ENCODE results near the gene RTP5. TPM values are rescaled to one million over a fixed set of nuclear protein-coding genes. Genes with fewer than 3 reads are reported as not detected.

RTP5 gene
- total and polyA plus RNA-seq, 2 of the 8 experiments (the other 6 are each of a cell fraction or from before 2014, with no cell fraction given) = not detected

GRCh38 chr2:241894056-241894641 lies 24.6 kb downstream of the RTP5 start:
- 0 out of 2 replicates have a peak overlapping the region, but pooled peaks have one; percentile 29 for H2BK15ac ChIP-seq (ENCODE audit: low read length)
- 93% methylated on average over 20 of the region's 23 CpGs; no CpG with 5 or more reads in 1 of the 2 experiments for WGBS, 2 experiments (ENCODE audit: extremely low coverage in 1 of 2, insufficient coverage in 1 of 2, insufficient read length in 1 of 2, insufficient replicate concordance in 2 of 2, low coverage in 1 of 2, low lambda C conversion rate in 2 of 2, missing lambda C conversion rate in 1 of 2)
- POLR2A ChIA-PET (ENCODE audit: partially characterized antibody) = no interaction called here

More at GRCh38 chr2:241894056-241894641, 24.6 kb downstream of the RTP5 start:
- no peak overlapping the region for H2BK20ac ChIP-seq (ENCODE audit: low read length)
- H4K91ac ChIP-seq (replicated peaks; ENCODE audit: insufficient read length, low read length) = no peak overlapping the region
- DNase-seq (ENCODE audit: low read depth in 1 of 2, low spot score in 2 of 2) = no peak
- H3K4me3 ChIP-seq (ENCODE audit: extremely low read depth in 1 of 4, insufficient read depth in 2 of 4, low read depth in 3 of 4, low read length in 4 of 4) = no peak overlapping the region
- H2BK120ac ChIP-seq (replicated peaks; ENCODE audit: low read depth, low read length) = no peak overlapping the region
- no peaks in the 10 kb centered on the region for H3K9me3 ChIP-seq (ENCODE audit: insufficient read depth in 2 of 2, low read depth in 1 of 2, low read length in 1 of 2)
- no peak for TF ChIP-seq SIX5 (IDR thresholded peaks at IDR 0.05; ENCODE audit: low read depth, low read length)
- no peak overlapping the region for H3K4ac ChIP-seq (replicated peaks; ENCODE audit: insufficient read length, low read depth, low read length)
- no peak overlapping the region for H3K14ac ChIP-seq (ENCODE audit: insufficient read length)
- no peak overlapping the region; the same call in none of the 2 replicates for H4K8ac ChIP-seq (ENCODE audit: extremely low read depth, insufficient read depth, low read length)
- no peaks in the 10 kb centered on the region for H3K79me2 ChIP-seq (ENCODE audit: control insufficient read depth in 1 of 2, insufficient read depth in 2 of 2, low read length in 2 of 2)
- H3K4me2 ChIP-seq (ENCODE audit: insufficient read depth in 1 of 2, low read depth in 2 of 2, low read length in 2 of 2) = no peak overlapping the region
- no peak for FAIRE-seq
- no peak overlapping the region for H4K5ac ChIP-seq (ENCODE audit: insufficient read length, low read depth, low read length)
- no peak overlapping the region for H2BK12ac ChIP-seq (ENCODE audit: low read depth, low read length)
- no peak overlapping the region for H2AFZ ChIP-seq (ENCODE audit: low read length)
- no peak overlapping the region for H3K18ac ChIP-seq (ENCODE audit: extremely low read depth, low read length)
- no peak overlapping the region for H2AK5ac ChIP-seq (ENCODE audit: low read depth, low read length)
- H3K9ac ChIP-seq (replicated peaks in 1 of 4; ENCODE audit: extremely low read depth in 1 of 4, low read depth in 3 of 4, low read length in 3 of 4) = no peak overlapping the region
- H3K4me1 ChIP-seq (replicated peaks in 1 of 4; ENCODE audit: control insufficient read depth in 3 of 4, insufficient read depth in 4 of 4, low read length in 3 of 4) = peaks cover 0 to 7% (median 3%) of the 10 kb centered on the region in 4 experiments; a peak in 5 of 7 replicates
- no peak overlapping the region for H2BK5ac ChIP-seq (ENCODE audit: low read depth, low read length)
- H3K27ac ChIP-seq (ENCODE audit: low read depth, low read length) = no peak overlapping the region
- CTCF ChIA-PET (ENCODE audit: partially characterized antibody) = interaction anchor here (0.7 to 1.3 kb wide), 4 partner anchors 17 to 192 kb away, joined by 3 to 4 read pairs (median 3); partner anchors contain the start of genes D2HGDH and ING5
- H3K27me3 ChIP-seq (replicated peaks in 1 of 4; ENCODE audit: control insufficient read depth in 3 of 4, extremely low read depth in 1 of 4, insufficient read depth in 3 of 4, low read length in 3 of 4) = no peaks in the 10 kb centered on the region
- no peak overlapping the region for H3K56ac ChIP-seq (replicated peaks; ENCODE audit: insufficient read length, low read depth, low read length)
- H4K20me1 ChIP-seq (replicated peaks in 1 of 2; ENCODE audit: control insufficient read depth in 1 of 2, insufficient read depth in 2 of 2, low read length in 2 of 2) = peaks cover 2% of the 10 kb centered on the region in 2 experiments
- H3K36me3 ChIP-seq (ENCODE audit: control insufficient read depth in 2 of 4, insufficient read depth in 4 of 4, low read length in 3 of 4) = no peaks in the 10 kb centered on the region
- H3K23ac ChIP-seq (ENCODE audit: insufficient read length) = no peak overlapping the region
- H3K79me1 ChIP-seq (ENCODE audit: low read depth, low read length) = peaks cover 5% of the 10 kb centered on the region; the same call in 1 of the 2 replicates
- H3K23me2 ChIP-seq (ENCODE audit: low read depth, low read length) = peaks cover 6% of the 10 kb centered on the region; the same call in 1 of the 2 replicates
